ENCODE results near the gene RALGAPB.

Gene RALGAPB

DNA sequence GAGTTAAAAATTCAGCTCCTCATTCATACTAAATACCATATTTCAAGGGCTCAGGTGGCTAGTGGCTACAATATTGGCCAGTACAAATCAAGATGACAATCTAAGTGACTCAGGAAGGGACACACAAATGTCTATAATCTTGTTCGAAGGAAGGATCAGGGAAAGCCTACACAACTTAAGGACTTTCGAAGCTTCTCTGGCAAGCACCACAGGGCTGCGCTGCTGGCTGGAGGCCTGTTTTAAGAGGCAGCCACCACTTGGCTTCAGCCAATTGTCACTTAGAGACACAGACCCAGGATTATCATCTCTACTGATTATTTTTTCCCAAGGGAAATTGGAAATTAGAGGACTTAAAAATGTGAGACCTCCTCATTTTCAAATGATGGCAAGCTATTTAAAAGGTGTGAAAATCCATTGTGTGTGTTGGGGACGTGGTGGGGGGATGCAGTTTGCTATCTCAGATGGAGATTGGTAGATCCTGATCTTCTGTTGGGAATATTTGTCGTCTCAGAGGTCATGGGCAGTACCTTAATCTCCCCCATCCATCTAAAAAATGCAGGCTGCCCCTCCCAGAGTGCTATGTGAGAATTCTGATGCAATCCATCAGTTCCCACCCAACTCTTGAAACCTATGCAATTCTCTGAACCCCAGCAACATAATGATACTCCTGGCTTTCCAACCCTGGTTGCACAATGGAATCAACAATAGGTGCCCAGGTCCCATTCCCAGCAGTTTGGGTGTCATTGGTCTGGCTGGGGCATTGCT, 140.3 kb downstream of the RALGAPB start:
- H3K9me3 ChIP-seq: no peaks in the 10 kb centered on the region
- no peaks in the 10 kb centered on the region for H3K4me1 ChIP-seq (ENCODE audit: control insufficient read depth in 1 of 2, insufficient read depth in 1 of 2, low read depth in 1 of 2, low read length in 1 of 2)

GRCh38 chr20:38615283-38615682, 142.6 kb downstream of the RALGAPB start:
- no peaks in the 10 kb centered on the region for H3K9me3 ChIP-seq
- H3K27ac ChIP-seq: no peak overlapping the region
- peaks cover 20% of the 10 kb centered on the region for H3K27me3 ChIP-seq
- H3K4me1 ChIP-seq (ENCODE audit: control insufficient read depth in 1 of 2, insufficient read depth in 1 of 2, low read depth in 1 of 2, low read length in 1 of 2): no peaks in the 10 kb centered on the region
- TF ChIP-seq CTCF (IDR thresholded peaks at IDR 0.05): no peak
- no peak overlapping the region for H3K4me3 ChIP-seq (ENCODE audit: low read depth in 1 of 2, low read length in 1 of 2)
- no peaks in the 10 kb centered on the region for H3K36me3 ChIP-seq

More for the DNA sequence above, 140.3 kb downstream of the RALGAPB start:
- H3K27me3 ChIP-seq: peaks cover 20% of the 10 kb centered on the region
- H3K4me3 ChIP-seq (ENCODE audit: low read depth in 1 of 2, low read length in 1 of 2): no peak overlapping the region
- no peak overlapping the region for H3K27ac ChIP-seq
- TF ChIP-seq CTCF (IDR thresholded peaks at IDR 0.05): no peak
- H3K36me3 ChIP-seq: no peaks in the 10 kb centered on the region

GRCh38 chr20:38616457-38616856, 143.8 kb downstream of the RALGAPB start:
- no peaks in the 10 kb centered on the region for H3K36me3 ChIP-seq
- H3K27ac ChIP-seq: no peak overlapping the region
- H3K4me3 ChIP-seq (ENCODE audit: low read depth in 1 of 2, low read length in 1 of 2): no peak overlapping the region
- TF ChIP-seq CTCF (IDR thresholded peaks at IDR 0.05): no peak
- peaks cover 30% of the 10 kb centered on the region for H3K27me3 ChIP-seq
- no peaks in the 10 kb centered on the region for H3K4me1 ChIP-seq (ENCODE audit: control insufficient read depth in 1 of 2, insufficient read depth in 1 of 2, low read depth in 1 of 2, low read length in 1 of 2)
- no peaks in the 10 kb centered on the region for H3K9me3 ChIP-seq

DNA sequence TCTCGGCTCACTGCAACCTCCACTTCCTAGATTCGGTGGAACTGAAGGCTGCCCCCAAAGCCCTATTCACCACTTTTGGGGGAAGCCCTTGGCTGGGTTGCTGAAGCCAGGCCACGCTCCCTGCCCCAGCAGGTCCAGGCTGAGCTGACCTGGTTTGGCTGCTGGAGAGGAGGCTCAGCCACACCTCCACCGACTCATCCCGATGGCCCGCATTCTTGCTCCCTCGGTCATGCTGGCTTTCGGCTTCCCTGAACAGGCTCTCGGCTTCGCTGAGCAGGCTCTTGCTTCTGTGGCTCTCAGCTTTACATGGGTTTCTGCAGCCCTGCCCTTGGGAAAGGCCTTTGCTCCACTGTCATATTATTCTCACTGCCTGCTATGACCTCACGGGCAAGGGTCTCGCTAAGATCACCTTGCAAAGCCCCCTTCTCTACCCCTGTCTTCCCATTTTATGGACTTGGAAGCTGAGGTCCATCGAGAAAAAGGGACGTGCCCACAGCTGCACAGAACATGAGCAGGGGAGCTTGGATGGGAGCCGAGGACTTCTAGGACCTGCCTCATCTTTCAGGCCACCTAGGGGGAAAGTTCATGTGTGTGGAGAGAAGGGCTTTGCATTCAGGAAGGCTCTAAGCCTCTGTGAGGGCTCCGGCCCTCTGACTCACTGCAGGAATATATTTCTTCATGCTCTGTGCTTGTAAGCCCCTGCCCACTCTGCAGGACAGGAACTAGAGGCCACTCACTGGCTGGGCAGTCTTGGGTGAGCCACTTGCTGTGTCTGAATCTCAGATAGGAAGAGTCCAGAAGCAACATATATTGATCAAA, 144.6 kb downstream of the RALGAPB start:
- TF ChIP-seq CTCF (IDR thresholded peaks at IDR 0.05): no peak
- H3K4me3 ChIP-seq (ENCODE audit: low read depth in 1 of 2, low read length in 1 of 2): no peak overlapping the region
- H3K9me3 ChIP-seq: no peaks in the 10 kb centered on the region
- H3K27me3 ChIP-seq: peaks cover 35% of the 10 kb centered on the region
- no peaks in the 10 kb centered on the region for H3K36me3 ChIP-seq
- no peak overlapping the region for H3K27ac ChIP-seq
- no peaks in the 10 kb centered on the region for H3K4me1 ChIP-seq (ENCODE audit: control insufficient read depth in 1 of 2, insufficient read depth in 1 of 2, low read depth in 1 of 2, low read length in 1 of 2)

GRCh38 chr20:38617830-38618196, 145.2 kb downstream of the RALGAPB start:
- no peaks in the 10 kb centered on the region for H3K36me3 ChIP-seq
- no peak overlapping the region for H3K27ac ChIP-seq
- H3K4me3 ChIP-seq (ENCODE audit: low read depth in 1 of 2, low read length in 1 of 2): no peak overlapping the region
- H3K4me1 ChIP-seq (ENCODE audit: control insufficient read depth in 1 of 2, insufficient read depth in 1 of 2, low read depth in 1 of 2, low read length in 1 of 2): no peaks in the 10 kb centered on the region
- TF ChIP-seq CTCF (IDR thresholded peaks at IDR 0.05): no peak
- H3K9me3 ChIP-seq: no peaks in the 10 kb centered on the region
- H3K27me3 ChIP-seq: peaks cover 41% of the 10 kb centered on the region

Measured in neutrophil (primary cell).